ENCODE data around the gene PDE3B.
"Not testable (repeated sequence)": the region's sequence is repeated elsewhere in the genome, so short reads cannot be mapped to it uniquely, and the experiment has no call there.

DNA sequence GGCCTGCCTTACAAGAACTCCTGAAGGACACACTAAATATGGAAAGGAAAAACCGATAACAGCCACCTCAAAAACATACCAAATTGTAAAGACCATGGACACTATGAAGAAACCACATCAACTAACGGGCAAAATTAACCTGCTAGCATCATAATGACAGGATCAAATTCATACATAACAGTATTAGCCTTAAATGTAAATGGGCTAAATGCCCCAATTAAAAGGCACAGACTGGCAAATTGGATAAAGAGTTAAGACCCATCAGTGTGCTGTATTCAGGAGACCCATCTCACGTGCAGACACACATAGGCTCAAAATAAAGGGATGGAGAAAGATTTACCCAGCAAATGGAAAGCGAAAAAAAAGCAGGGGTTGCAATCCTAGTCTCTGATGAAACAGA lies 220.2 kb downstream of the PDE3B start:
- TF ChIP-seq, protein P1, sequence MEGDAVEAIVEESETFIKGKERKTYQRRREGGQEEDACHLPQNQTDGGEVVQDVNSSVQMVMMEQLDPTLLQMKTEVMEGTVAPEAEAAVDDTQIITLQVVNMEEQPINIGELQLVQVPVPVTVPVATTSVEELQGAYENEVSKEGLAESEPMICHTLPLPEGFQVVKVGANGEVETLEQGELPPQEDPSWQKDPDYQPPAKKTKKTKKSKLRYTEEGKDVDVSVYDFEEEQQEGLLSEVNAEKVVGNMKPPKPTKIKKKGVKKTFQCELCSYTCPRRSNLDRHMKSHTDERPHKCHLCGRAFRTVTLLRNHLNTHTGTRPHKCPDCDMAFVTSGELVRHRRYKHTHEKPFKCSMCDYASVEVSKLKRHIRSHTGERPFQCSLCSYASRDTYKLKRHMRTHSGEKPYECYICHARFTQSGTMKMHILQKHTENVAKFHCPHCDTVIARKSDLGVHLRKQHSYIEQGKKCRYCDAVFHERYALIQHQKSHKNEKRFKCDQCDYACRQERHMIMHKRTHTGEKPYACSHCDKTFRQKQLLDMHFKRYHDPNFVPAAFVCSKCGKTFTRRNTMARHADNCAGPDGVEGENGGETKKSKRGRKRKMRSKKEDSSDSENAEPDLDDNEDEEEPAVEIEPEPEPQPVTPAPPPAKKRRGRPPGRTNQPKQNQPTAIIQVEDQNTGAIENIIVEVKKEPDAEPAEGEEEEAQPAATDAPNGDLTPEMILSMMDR (IDR thresholded peaks at IDR 0.05), result not testable (repeated sequence)
- not testable (repeated sequence) for TF ChIP-seq POLR2A, POLR2AphosphoS5 (IDR thresholded peaks at IDR 0.05)

Data from breast epithelium (tissue), 3 donors.